ENCODE measurements around the gene STH. TPM values are rescaled to one million over a fixed set of nuclear protein-coding genes. Genes with fewer than 3 reads are reported as not detected.

The STH gene
- total and polyA plus RNA-seq, 2 of the 4 experiments (the other 2 are of a cell fraction): not detected

- BruUV-seq (replicated peaks): no TSS peak
- Histone ChIP-seq H2AFZ (replicated peaks; ENCODE audit: low read length, poor library complexity) (no peak overlapping the region), H3K36me3 (ENCODE audit: control insufficient read depth, insufficient read depth, low read length) (peaks cover 60% of the 10 kb centered on the region), H2AK9ac (replicated peaks; ENCODE audit: low read depth, low read length, poor library complexity) (no peak overlapping the region), H4K91ac (ENCODE audit: insufficient read depth, low read depth, low read length) (no peak overlapping the region), H3K4me3 (ENCODE audit: insufficient read depth, low read depth, low read length) (no peak overlapping the region), H2BK120ac (ENCODE audit: low read depth, low read length) (no peak overlapping the region), H4K5ac (ENCODE audit: low read depth, low read length) (no peak overlapping the region), H3K27me3 (ENCODE audit: control insufficient read depth, insufficient read depth, low read length) (no peaks in the 10 kb centered on the region), H3K27ac (ENCODE audit: insufficient read depth, low read length) (no peak overlapping the region), H3K4me2 (ENCODE audit: low read depth, low read length) (no peak overlapping the region), H3K18ac (ENCODE audit: low read depth, low read length) (no peak overlapping the region), H3K14ac (replicated peaks; ENCODE audit: low read depth, low read length) (no peak overlapping the region), H3K4me1 (ENCODE audit: control insufficient read depth, insufficient read depth, low read length) (no peaks in the 10 kb centered on the region), H4K20me1 (ENCODE audit: insufficient read depth, low read length) (peaks cover 12% of the 10 kb centered on the region), H3K9ac (ENCODE audit: low read depth, low read length) (no peak overlapping the region), H3K79me1 (ENCODE audit: low read depth in 1 of 2, low read length in 2 of 2) (peaks cover 11 to 29% of the 10 kb centered on the region in 2 experiments), H2AK5ac (ENCODE audit: low read depth, low read length) (no peak overlapping the region), H3K9me1 (ENCODE audit: insufficient read depth, low read length) (peaks cover 15% of the 10 kb centered on the region; the same call in 1 of the 2 replicates), H2BK5ac (ENCODE audit: low read depth, low read length, poor library complexity, severe bottlenecking) (no peak overlapping the region), H3K56ac (ENCODE audit: extremely low read depth, insufficient read depth, low read length) (no peak overlapping the region), H2BK20ac (ENCODE audit: low read depth, low read length) (no peak overlapping the region), H4K8ac (ENCODE audit: low read depth in 2 of 2, low read length in 2 of 2) (no peak overlapping the region), H3K23ac (ENCODE audit: low read depth, low read length) (no peak overlapping the region), H3K4ac (ENCODE audit: low read depth, low read length) (no peak overlapping the region), H2BK15ac (ENCODE audit: low read depth, low read length) (no peak overlapping the region), H3K9me3 (ENCODE audit: control insufficient read depth, insufficient read depth, low read length) (no peaks in the 10 kb centered on the region)
- ChIA-PET POLR2A (ENCODE audit: unreplicated experiment) (no interaction called here), CTCF (no interaction called here)
- TF ChIP-seq RFX5 (IDR thresholded peaks at IDR 0.05; ENCODE audit: low read depth, low read length): no peak
- TF ChIP-seq MAZ (IDR thresholded peaks at IDR 0.05; ENCODE audit: borderline replicate concordance, low read depth, low read length): no peak
- no peak for TF ChIP-seq FOS (IDR thresholded peaks at IDR 0.05; ENCODE audit: low read depth, low read length)
- no peak for TF ChIP-seq MAFK (IDR thresholded peaks at IDR 0.05; ENCODE audit: low read depth, low read length)
- TF ChIP-seq RAD21 (IDR thresholded peaks at IDR 0.05; ENCODE audit: low read length): no peak
- TF ChIP-seq RCOR1 (IDR thresholded peaks at IDR 0.05; ENCODE audit: insufficient replicate concordance, low read length): no peak
- no peak for TF ChIP-seq CHD1 (IDR thresholded peaks at IDR 0.05; ENCODE audit: low read depth, low read length)
- TF ChIP-seq SMC3 (IDR thresholded peaks at IDR 0.05; ENCODE audit: low read depth, low read length): no peak
- no peak for TF ChIP-seq POLR2A (IDR thresholded peaks at IDR 0.05; ENCODE audit: low read depth, low read length)
- no peak for TF ChIP-seq CTCF (conservative IDR thresholded peaks at IDR 0.05; ENCODE audit: low read depth, low read length)
- TF ChIP-seq NFE2L2 (IDR thresholded peaks at IDR 0.05; ENCODE audit: low read depth, low read length): no peak
- no peak for TF ChIP-seq ELK1 (IDR thresholded peaks at IDR 0.05; ENCODE audit: borderline replicate concordance, low read depth, low read length)
- no peak for TF ChIP-seq CEBPB (IDR thresholded peaks at IDR 0.05; ENCODE audit: low read depth, low read length)
- no peak for TF ChIP-seq USF2 (IDR thresholded peaks at IDR 0.05; ENCODE audit: low read depth, low read length)
- TF ChIP-seq MXI1 (IDR thresholded peaks at IDR 0.05; ENCODE audit: borderline replicate concordance, low read depth, low read length): no peak
- no peak for TF ChIP-seq BHLHE40 (IDR thresholded peaks at IDR 0.05; ENCODE audit: low read depth, low read length)
- no peak for DNase-seq
- in situ Hi-C loops (cut with MboI; ENCODE audit: low sequenced_read_pairs) (no loop called here), intact Hi-C loops (cut with micrococcal nuclease) (no loop called here), dilution Hi-C loops (cut with HindIII; ENCODE audit: low sequenced_read_pairs, unreplicated experiment) (no loop called here)
- ATAC-seq (ENCODE audit: low read depth): no peak
- WGBS, 2 experiments (ENCODE audit: extremely low coverage in 2 of 2, insufficient read length in 1 of 2): no CpG with 5 or more reads among the region's 11 CpGs
Observed at GRCh38 chr17:46032909-46033308, 33.9 kb downstream of the STH start.

Data from IMR-90 (cell line).